ENCODE data around the gene KDM4C.

KDM4C gene

DNA sequence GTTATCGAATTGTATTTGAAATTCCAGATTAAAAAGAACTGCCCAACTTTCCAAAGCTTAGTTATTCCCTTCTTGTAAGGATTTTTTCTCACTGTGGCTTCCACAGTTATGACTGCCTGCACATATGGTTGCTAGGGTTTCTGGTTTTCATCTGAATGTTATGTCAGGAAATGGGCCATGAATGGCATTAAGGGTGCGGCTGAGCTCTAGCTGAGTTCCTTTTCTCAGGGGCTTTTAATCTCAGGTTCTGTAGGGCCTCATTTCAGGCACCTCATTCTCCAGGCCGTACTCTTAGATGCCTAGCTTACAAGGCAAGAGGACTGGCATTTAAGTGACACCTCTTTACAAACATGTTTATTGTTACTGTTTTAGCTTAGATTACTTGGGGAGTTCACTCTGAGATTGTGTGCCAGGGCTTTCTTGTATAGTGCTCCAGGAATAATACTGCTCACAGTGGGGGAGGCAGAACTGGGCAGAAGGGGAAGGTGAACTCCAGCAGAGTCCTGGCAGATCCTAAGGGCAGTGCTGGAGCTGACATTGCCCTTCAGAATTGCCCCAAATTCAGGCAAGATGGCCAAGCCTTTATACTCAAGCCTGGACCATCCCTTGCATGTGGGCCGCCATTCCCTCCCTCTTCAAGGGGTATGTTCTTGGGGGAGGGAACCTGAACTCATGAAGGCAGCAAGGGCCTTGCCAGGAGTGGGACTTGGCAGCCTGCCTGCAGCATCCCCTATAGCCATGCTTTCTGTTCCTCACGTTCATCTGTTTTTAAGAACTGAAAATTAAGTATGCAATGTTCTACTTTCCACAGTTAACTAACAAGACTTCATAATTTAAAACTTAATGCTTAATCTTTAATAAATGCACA is 111.5 kb downstream of the KDM4C start:
- DNase-seq (ENCODE audit: low spot score) = no peak

DNA sequence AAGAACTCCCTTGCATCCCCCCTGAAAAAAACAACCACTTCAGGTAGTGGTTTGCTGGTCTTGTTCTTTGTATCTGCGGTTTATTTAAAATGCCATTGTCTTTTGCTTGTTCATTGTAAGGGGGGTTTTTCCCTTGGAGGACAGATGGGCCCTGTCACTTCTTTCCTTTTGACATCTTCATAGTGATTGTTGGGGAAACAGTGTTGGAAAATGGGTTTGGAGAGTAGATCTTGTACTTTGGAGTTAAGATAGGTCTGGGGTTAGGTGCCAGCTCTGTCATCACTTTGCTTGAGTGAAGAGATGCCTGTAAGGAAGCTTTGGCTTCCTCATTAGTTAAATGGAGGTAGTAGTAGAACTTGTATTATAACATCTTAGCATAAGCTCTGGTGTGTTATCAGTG is 112.4 kb downstream of the KDM4C start:
- no peak for DNase-seq (ENCODE audit: low spot score)

DNA sequence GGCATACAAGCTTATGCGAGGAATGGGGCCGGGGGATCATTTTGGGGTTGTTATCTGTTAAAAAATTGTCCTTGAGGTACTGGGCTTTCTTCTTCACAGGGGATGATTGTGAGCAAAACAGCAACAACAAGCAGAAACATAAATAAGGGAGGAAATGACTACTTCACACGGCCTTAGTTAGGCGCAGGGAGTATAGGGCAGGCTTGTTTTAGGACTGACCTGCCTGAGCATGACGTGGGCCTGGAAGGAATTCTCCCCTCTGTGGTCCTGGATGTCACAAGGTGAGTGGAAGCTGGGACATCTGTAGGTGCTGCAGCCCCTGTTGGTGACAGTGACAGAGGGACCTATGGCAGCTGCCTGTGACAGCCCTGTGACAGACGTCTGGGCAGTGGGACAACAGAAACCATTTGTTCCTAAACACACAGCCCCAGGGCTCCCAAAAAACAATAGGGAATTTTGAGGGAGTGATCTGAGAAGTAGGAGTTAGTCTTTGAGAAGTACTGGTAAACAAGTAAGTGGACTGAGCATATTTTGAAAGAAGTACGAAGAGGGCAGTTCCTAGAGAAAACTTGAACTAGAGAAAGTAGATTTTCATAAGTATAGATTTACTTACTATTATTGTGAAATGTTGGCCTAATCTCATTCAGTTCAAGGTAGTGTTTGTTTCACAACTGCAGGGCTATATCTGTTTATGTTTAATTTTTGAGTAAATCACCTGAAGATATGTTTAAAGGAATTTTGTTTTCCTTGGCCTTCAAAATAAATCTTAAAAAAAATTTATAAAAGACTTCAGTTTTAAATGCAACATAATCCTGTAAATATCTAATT is 113.1 kb downstream of the KDM4C start:
- DNase-seq (ENCODE audit: low spot score) = no peak

DNA sequence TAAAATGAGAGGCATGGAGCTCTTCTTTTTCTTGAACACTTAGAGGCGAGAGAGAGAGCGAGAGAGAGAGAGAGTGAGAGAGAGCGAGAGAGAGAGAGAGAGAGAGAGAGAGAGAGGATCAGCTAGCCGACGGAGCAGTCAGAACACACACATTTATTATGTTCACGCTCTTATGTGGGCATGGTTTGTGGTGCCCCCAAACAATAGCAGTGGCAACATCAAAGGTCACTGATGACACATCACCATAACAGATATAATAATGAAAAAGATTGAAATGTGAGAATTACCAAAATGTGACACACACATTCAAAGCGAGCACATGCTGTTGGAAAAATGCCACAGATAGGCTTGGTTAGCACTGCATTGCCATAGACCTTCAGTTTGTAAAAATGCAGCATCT is 116.1 kb downstream of the KDM4C start:
- no peak for DNase-seq (ENCODE audit: low spot score)

DNA sequence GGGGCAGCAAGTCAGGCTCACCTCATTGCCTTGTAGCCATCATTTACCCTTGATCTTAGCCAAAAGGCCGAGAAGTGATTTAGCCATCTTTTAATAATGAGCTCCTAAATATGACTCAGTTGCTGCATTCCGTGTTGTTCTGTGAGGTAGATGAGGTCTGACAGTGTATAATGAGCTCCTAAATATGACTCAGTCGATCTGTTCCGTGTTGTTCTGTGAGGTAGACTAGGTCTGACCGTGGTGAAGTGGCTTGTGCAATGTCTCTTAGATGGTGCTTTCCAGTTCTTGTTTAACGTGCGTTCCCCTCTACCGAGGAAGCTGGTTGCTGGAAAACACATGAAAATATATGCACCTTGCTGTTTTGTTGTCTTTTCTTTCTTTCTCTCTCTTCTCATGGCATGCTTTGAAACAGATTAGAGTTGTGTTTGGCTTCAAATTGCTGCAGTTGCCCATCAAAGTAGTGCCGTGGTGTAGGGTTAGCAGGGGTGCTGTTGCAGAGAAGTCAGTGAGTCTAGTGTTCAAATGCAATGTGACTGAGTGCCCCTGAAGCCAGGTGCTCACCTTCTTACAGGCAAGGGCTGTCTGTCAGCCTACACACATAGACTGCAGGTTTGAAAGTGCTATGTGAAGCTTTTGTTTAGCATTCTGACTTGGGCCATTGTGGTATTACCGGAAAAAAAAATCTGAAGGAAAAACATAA is 118.6 kb downstream of the KDM4C start:
- DNase-seq (ENCODE audit: low spot score) = no peak

DNA sequence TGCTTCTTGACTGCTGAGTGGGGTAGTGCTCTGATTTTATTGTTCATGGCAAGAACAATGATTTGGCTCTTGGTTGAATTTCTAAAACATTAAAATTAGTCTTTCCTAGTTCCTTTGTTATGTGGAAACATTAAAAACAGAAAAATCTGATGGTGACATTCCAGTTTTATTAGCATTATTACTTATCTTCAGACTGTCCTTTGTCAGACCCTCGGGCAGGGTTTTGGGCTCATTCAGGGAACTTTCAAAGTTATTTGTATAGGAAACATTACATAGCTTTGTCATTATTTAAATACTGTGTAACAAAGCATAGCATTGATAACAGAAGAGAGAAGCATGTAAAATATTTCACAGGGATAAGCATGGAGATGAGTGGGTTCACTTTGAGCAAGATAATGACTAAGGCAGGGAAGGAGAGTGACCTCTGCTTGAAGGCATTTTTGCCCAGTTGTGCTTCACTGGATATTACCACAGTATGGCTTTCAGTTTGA is 119.9 kb downstream of the KDM4C start:
- no peak for DNase-seq (ENCODE audit: low spot score)

DNA sequence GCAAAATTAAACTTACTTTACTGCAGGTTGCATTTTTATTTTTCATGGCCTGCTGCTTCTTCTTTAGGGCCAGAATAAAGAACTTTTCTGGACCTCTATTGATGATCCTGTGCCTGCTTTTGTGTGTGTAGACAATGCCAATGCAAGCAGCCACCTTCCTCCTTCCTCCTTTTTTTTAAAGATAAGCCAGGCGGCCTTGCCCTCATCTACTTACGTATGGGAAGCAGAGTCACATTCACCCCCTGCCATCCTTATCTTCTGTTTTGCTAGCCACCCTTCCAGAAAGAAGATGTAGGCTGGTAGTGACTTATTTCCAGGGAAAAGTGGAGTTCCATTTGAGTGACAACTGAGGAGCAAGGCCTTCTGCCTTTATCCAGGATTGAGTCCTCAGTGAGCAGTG is 122.9 kb downstream of the KDM4C start:
- no peak for DNase-seq (ENCODE audit: low spot score)

DNA sequence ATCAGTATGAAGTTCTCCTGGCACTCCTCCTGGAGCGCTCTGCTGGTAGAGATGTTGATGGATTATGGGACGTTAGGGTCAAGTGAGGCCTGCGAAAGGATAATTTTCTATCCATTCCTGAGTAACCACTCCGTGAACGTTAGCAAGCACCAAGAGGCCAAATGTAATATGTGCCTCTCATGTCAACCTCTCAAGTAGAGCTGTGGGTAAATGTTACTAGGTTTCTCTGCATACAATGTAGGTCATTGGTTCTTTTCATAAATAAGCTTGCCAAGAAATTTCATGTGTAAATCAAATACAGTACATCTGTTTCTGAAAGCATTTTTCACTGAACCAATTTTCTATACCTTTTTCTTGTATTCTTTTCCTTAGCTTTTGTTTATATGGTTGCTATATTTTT is 126.3 kb downstream of the KDM4C start:
- no peak for DNase-seq (ENCODE audit: low spot score)

DNA sequence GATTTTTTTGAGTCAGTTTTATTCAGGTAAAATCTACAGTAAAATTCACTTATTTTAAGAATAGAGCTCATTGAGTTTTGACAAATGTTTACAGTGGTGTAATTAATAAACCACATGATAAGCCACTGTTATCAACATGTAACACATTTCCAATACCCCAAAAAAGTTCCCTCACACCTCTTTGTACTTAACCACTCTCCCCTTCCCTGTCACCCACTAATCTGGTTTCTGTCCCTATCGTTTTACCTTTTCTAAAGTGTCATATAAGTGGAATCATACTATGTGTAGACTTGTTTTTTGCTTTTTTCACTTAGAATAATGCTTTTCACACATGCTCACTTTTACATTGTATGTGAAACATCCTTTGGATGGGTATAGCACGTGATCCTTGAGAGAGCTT is 127.2 kb downstream of the KDM4C start:
- DNase-seq (ENCODE audit: low spot score) = no peak

DNA sequence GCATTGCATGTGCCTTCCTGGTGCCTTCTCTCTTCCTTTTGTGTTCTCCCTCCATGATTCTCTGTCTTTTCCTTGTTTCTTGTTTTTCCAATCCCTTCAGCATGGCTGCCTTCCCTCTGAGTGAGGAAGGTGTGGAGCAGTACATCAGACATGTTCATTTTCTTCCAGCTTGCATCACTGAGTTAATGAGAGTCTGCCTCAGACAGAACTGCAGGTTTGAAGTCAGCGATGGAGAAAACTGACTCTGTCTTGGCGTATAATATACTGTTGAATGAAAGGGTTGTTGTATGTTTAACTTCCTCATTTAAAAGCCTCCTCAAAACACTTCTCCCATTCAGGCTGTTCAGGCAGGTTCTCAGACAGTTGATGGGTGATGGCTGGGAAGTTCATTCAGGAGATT is 129.3 kb downstream of the KDM4C start:
- DNase-seq (ENCODE audit: low spot score) = no peak

DNA sequence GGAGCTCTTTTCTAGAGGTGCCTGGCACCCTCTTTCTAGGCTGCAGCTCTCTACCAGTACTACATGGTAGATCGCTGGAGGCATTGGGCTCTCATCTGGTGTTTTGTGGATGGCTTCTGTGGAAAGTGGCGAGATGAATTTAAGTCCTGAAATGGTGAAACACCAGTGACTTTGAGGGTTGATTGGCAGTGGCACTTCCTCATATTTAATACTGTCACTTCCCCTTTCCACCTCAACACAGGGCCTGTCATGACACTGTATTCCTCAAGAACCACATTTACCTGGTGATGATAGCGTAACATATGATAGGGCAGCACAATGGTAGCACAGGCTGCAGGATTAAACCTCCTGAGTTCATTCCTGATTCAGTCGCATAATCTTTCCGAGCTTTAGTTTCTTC is 132.1 kb downstream of the KDM4C start:
- DNase-seq (ENCODE audit: low spot score) = no peak

DNA sequence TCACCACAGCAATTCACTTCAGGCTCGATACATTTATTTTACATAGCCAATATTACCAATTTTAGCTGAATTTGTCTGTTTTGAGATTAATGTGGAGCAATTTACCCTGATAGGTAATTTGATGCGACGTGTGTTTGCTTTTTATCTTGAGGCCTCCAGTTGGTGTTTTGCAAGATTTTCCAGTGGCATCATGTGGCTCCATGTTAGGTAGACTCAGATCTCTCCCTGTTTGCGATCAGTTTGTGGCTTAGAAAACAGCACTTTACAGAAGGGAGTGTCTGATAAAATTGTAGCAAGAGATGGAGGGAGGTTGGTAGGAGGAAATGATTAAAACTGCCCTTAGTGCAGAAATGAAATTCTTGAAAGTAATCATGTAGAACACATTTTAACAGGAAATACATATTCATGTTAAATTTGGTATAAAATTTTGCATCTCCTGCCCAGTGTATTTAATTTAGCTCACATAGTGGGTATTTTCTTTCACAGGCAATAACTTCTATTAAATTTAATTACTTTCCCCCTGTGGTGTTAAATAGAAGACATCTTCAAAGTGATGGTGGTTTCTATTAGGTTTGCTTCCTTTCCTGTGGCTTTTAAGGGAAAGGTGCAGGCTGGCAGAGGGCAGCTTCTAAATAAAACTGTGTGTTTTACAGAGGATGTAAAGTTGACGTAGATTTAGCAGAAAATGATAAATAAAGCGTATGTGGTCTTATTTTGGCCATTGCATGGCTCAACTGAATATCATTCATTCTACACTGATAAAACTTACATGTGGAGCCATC is 135.8 kb downstream of the KDM4C start:
- DNase-seq (ENCODE audit: low spot score) = no peak

DNA sequence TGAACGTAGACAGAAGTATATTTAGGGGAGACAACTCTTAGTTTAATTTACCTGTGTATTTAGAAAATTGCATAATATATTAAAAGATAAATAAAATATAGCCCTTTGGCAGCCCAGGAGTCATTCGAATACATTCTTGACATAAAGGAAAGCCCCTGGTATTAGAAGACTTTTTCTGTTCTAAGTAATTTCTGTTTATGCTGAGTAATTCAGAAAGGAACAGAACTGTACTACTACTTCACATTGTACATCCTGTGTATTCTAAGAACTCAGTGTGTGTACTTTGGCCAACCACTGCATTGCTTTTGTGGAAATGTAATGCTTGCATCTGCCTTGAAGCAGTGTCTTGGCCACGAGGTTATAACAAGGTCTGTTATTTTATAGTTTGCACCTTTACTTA is 136.4 kb downstream of the KDM4C start:
- no peak for DNase-seq (ENCODE audit: low spot score)

DNA sequence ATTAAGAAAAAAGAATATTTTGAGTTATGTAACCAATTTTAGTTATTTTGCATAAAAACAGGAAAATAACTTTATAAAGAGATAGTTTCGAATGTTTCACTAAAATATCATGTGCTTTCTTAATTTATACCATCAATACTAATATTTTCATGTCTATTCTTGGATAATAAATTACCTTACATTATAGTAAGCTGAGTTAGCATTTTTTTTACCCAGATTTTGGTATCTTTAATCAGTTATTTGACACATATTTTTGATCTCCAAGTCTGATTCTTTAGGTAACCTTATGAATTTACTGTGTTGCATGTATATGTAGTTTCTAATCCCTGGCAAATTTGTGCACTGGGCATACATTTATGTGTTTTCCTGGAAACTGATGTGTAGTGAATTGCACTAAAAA is 138.0 kb downstream of the KDM4C start:
- DNase-seq (ENCODE audit: low spot score) = no peak

DNA sequence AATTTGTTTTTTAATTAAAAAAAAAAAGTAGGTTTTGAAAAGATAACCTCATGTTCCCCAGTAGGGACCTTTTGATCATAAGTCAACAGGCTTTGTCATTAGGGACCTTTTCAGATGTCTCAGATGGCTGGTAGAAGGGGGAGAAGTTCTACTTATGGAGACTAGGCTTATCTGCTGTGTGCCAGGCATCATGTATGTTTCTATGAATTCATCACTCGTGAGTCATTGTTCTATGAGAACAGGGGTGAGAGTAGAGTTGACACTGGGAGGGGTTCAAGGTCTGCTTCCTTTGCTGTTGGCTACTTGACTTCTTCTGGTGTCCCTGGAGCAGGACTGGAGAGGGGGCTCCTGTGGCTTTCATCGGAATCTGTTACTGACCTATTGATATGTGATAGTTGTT is 138.8 kb downstream of the KDM4C start:
- DNase-seq (ENCODE audit: low spot score) = no peak

DNA sequence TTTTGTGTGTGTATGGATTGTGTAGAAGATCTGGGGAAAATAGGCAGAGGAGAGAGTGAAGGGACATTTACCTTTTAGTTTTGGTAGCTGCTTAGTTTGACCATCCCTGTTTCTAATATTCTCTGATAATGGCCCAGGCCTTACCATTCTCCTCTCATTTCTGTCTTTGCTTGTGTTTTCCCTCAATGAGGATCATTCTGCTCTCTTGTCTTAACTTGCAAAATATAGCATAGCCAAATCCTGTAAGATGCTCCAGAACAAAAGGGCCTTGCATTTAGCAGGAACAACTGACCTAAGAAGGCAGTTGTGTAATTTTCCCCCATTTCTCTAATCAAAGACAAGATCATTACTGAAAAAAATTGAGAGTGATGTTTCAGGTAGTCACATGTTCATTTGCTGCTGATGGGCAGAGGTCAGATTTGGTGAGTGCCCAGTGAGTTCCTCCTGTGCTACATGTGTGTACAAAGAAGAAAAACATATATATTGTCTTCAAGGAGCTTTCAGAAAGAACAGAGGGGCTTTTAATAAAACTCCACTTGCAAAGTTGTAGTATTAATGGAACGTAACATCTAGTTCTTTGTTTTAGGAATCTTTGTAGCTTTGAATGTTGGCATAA is 139.5 kb downstream of the KDM4C start:
- no peak for DNase-seq (ENCODE audit: low spot score)

DNA sequence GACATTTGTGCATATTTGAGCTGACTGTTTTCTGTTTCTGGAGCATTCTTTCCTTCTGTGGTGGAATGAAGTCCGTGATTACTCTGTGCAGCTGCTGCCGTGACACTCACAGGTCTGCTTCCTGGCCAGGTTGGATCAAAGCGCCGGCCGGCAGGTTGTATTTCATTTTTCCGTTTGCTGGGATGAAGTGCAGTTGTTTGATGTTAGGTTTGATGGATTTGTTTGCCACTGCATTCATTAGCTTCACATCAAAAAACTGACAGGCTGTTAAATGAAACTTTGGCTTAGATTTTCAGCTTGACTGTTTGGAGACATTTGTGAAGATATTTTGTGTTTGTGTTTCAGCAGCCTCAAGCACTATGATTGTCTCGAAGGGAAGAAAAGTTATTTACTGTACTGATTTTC is 140.1 kb downstream of the KDM4C start:
- DNase-seq (ENCODE audit: low spot score) = no peak

DNA sequence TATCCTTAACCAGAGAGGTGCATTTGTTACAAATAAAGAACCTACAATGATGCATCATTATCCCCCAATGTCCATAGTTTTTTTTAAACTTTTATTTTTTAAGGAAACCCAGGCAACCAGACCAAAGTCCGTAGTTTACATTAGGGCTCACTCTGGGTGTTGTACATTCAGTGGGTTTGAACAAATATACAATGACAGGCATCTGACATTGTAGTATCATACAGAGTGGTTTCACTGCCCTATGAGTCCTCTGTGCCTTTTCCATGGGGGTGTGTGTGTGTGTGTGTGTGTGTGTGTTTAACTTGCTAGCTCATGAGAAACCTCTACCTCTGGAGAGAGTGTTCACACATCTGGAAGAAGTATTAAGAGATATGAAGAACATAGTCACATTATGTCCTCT is 141.5 kb downstream of the KDM4C start:
- DNase-seq (ENCODE audit: low spot score) = no peak

DNA sequence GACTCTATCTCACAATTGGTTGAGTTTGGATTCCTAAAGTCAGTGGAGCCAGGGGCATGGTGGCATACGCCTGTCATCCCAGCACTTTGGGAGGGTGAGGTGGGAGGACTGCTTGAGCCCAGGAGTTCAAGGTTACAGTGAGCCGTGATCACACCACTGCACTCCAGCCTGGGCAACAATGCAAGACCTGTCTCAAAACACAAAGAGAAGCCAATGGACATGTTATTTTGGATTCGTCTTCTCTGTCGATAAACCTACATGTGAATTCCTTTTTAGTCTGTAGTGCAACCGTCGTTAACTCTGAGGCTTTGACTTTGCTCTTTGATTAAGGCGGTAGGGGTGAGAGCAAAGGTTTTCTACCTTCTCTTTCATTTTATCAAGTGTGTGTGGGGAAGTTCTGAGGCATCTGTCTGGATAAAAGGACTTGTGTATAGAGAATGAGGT is 142.7 kb downstream of the KDM4C start:
- no peak for DNase-seq (ENCODE audit: low spot score)

DNA sequence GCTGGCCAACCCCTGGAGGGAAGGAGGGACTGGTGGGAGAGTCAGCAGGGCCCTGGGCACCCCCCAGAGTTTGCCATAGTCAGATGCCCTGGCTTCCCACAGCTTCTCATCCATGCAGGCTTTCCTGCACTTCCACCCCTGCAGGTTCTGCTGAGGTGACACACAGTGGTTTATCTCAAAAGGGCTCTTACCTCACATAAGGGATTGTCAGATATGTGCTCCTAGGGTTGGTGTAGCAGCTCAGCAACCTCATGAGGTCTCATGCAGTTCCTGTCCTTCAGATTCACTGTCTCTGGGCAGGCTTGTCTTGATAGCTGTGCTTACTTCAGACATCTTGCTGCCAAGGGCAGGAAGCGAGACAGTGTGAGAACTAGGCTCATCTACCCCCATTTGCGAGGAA is 143.4 kb downstream of the KDM4C start:
- DNase-seq (ENCODE audit: low spot score) = no peak

DNA sequence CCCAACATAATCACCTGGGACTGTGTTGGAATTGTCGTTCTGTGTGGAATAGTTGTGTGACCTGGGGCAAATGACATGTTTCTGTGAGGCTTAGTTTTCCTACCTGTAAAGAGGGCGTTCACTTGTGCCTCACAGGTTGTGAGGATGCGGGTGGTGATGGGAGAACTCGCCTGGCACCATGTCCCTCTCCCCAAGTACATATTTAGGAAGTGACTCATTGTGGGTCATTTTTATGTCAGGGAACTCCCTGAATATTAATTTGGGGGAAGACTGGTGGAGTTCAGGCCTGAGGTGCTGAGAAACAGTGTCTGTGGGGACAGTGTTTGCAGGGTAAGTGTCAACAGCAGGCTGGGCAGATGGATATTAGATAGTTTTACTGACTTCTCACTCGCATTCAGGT is 144.7 kb downstream of the KDM4C start:
- DNase-seq (ENCODE audit: low spot score) = no peak
